HG03103 (cell line): ENCODE data around the gene STMND1.

ENCODE experiments used
- ATAC-seq: cut with Tn5 transposase; IDR thresholded peaks from one replicate; pipeline ENCODE4 v1.9.1; 2021; ENCODE audit warnings: low read depth; ENCODE audit not compliant: unreplicated experiment

The STMND1 gene

GRCh38 chr6:17157617-17158016, 55.8 kb downstream of the STMND1 start:
- no peak for ATAC-seq

GRCh38 chr6:17159240-17159639, 57.4 kb downstream of the STMND1 start:
- ATAC-seq: no peak

GRCh38 chr6:17161076-17161475, 59.2 kb downstream of the STMND1 start:
- no peak for ATAC-seq

GRCh38 chr6:17165383-17165782, 63.5 kb downstream of the STMND1 start:
- no peak for ATAC-seq

- no peak for ATAC-seq
Observed at GRCh38 chr6:17167327-17167979, 65.6 kb downstream of the STMND1 start.

GRCh38 chr6:17169291-17169690, 67.4 kb downstream of the STMND1 start:
- no peak for ATAC-seq

GRCh38 chr6:17169711-17170110, 67.9 kb downstream of the STMND1 start:
- no peak for ATAC-seq

GRCh38 chr6:17172836-17173470, 71.1 kb downstream of the STMND1 start:
- no peak for ATAC-seq

GRCh38 chr6:17178326-17178725, 76.5 kb downstream of the STMND1 start:
- no peak for ATAC-seq

GRCh38 chr6:17178754-17179529, 77.1 kb downstream of the STMND1 start:
- no peak for ATAC-seq

GRCh38 chr6:17179530-17180073, 77.8 kb downstream of the STMND1 start:
- ATAC-seq: no peak
